ENCODE data around the gene ATRNL1.
"Not testable (repeated sequence)": the region's sequence is repeated elsewhere in the genome, so short reads cannot be mapped to it uniquely, and the experiment has no call there.

The ATRNL1 gene

GRCh38 chr10:115758488-115758887, 665.3 kb downstream of the ATRNL1 start:
- not testable (repeated sequence) for H3K9me3 ChIP-seq (ENCODE audit: control insufficient read depth in 5 of 5, low read length in 5 of 5); H3K4me1 ChIP-seq (ENCODE audit: control insufficient read depth in 5 of 5, insufficient read depth in 5 of 5, low read length in 5 of 5); H3K27me3 ChIP-seq (ENCODE audit: control insufficient read depth in 5 of 5, insufficient read depth in 4 of 5, low read length in 5 of 5); H3K9ac ChIP-seq (ENCODE audit: low read length in 5 of 5); H3K27ac ChIP-seq (ENCODE audit: low read depth, low read length); H3K36me3 ChIP-seq (ENCODE audit: control insufficient read depth in 5 of 5, insufficient read depth in 5 of 5, low read length in 5 of 5); H3K4me3 ChIP-seq (ENCODE audit: low read depth in 1 of 5, low read length in 5 of 5)

GRCh38 chr10:115760131-115760530, 667.0 kb downstream of the ATRNL1 start:
- Histone ChIP-seq H3K27me3 (ENCODE audit: control insufficient read depth in 5 of 5, insufficient read depth in 4 of 5, low read length in 5 of 5) (no peaks in the 10 kb centered on the region), H3K4me1 (ENCODE audit: control insufficient read depth in 5 of 5, insufficient read depth in 5 of 5, low read length in 5 of 5) (no peaks in the 10 kb centered on the region), H3K36me3 (ENCODE audit: control insufficient read depth in 5 of 5, insufficient read depth in 5 of 5, low read length in 5 of 5) (no peaks in the 10 kb centered on the region), H3K4me3 (ENCODE audit: low read depth in 1 of 5, low read length in 5 of 5) (no peak overlapping the region), H3K9ac (ENCODE audit: low read length in 5 of 5) (no peak overlapping the region), H3K9me3 (ENCODE audit: control insufficient read depth in 5 of 5, low read length in 5 of 5) (no peaks in the 10 kb centered on the region), H3K27ac (ENCODE audit: low read depth, low read length) (no peak overlapping the region)

- Histone ChIP-seq H3K9me3 (ENCODE audit: control insufficient read depth in 5 of 5, low read length in 5 of 5) (no peaks in the 10 kb centered on the region), H3K27me3 (ENCODE audit: control insufficient read depth in 5 of 5, insufficient read depth in 4 of 5, low read length in 5 of 5) (no peaks in the 10 kb centered on the region), H3K27ac (ENCODE audit: low read depth, low read length) (no peak overlapping the region), H3K36me3 (ENCODE audit: control insufficient read depth in 5 of 5, insufficient read depth in 5 of 5, low read length in 5 of 5) (no peaks in the 10 kb centered on the region), H3K9ac (ENCODE audit: low read length in 5 of 5) (no peak overlapping the region), H3K4me1 (ENCODE audit: control insufficient read depth in 5 of 5, insufficient read depth in 5 of 5, low read length in 5 of 5) (no peaks in the 10 kb centered on the region), H3K4me3 (ENCODE audit: low read depth in 1 of 5, low read length in 5 of 5) (no peak overlapping the region)
Observed at GRCh38 chr10:115761166-115761565, 668.0 kb downstream of the ATRNL1 start.

- no peaks in the 10 kb centered on the region for H3K27me3 ChIP-seq (ENCODE audit: control insufficient read depth in 5 of 5, insufficient read depth in 4 of 5, low read length in 5 of 5)
- no peak overlapping the region for H3K4me3 ChIP-seq (ENCODE audit: low read depth in 1 of 5, low read length in 5 of 5)
- no peak overlapping the region for H3K27ac ChIP-seq (ENCODE audit: low read depth, low read length)
- no peak overlapping the region for H3K9ac ChIP-seq (ENCODE audit: low read length in 5 of 5)
- H3K36me3 ChIP-seq (ENCODE audit: control insufficient read depth in 5 of 5, insufficient read depth in 5 of 5, low read length in 5 of 5): no peaks in the 10 kb centered on the region
- H3K9me3 ChIP-seq (ENCODE audit: control insufficient read depth in 5 of 5, low read length in 5 of 5): no peaks in the 10 kb centered on the region
- H3K4me1 ChIP-seq (ENCODE audit: control insufficient read depth in 5 of 5, insufficient read depth in 5 of 5, low read length in 5 of 5): no peaks in the 10 kb centered on the region
Observed at GRCh38 chr10:115762029-115762428, 668.9 kb downstream of the ATRNL1 start.

- no peak overlapping the region for H3K27ac ChIP-seq (ENCODE audit: low read depth, low read length)
- H3K4me1 ChIP-seq (ENCODE audit: control insufficient read depth in 5 of 5, insufficient read depth in 5 of 5, low read length in 5 of 5): no peaks in the 10 kb centered on the region
- H3K36me3 ChIP-seq (ENCODE audit: control insufficient read depth in 5 of 5, insufficient read depth in 5 of 5, low read length in 5 of 5): no peaks in the 10 kb centered on the region
- H3K27me3 ChIP-seq (ENCODE audit: control insufficient read depth in 5 of 5, insufficient read depth in 4 of 5, low read length in 5 of 5): no peaks in the 10 kb centered on the region
- H3K4me3 ChIP-seq (ENCODE audit: low read depth in 1 of 5, low read length in 5 of 5): no peak overlapping the region
- H3K9ac ChIP-seq (ENCODE audit: low read length in 5 of 5): no peak overlapping the region
- H3K9me3 ChIP-seq (ENCODE audit: control insufficient read depth in 5 of 5, low read length in 5 of 5): no peaks in the 10 kb centered on the region
Observed at GRCh38 chr10:115771755-115772154, 678.6 kb downstream of the ATRNL1 start.

GRCh38 chr10:115772606-115773005, 679.4 kb downstream of the ATRNL1 start:
- Histone ChIP-seq H3K27ac (ENCODE audit: low read depth, low read length) (no peak overlapping the region), H3K4me1 (ENCODE audit: control insufficient read depth in 5 of 5, insufficient read depth in 5 of 5, low read length in 5 of 5) (no peaks in the 10 kb centered on the region), H3K27me3 (ENCODE audit: control insufficient read depth in 5 of 5, insufficient read depth in 4 of 5, low read length in 5 of 5) (no peaks in the 10 kb centered on the region), H3K36me3 (ENCODE audit: control insufficient read depth in 5 of 5, insufficient read depth in 5 of 5, low read length in 5 of 5) (no peaks in the 10 kb centered on the region), H3K4me3 (ENCODE audit: low read depth in 1 of 5, low read length in 5 of 5) (no peak overlapping the region), H3K9me3 (ENCODE audit: control insufficient read depth in 5 of 5, low read length in 5 of 5) (no peaks in the 10 kb centered on the region), H3K9ac (ENCODE audit: low read length in 5 of 5) (no peak overlapping the region)

- Histone ChIP-seq H3K4me3 (ENCODE audit: low read depth in 1 of 5, low read length in 5 of 5) (no peak overlapping the region), H3K4me1 (ENCODE audit: control insufficient read depth in 5 of 5, insufficient read depth in 5 of 5, low read length in 5 of 5) (no peaks in the 10 kb centered on the region), H3K27ac (ENCODE audit: low read depth, low read length) (no peak overlapping the region)
Observed at GRCh38 chr10:115773832-115774231, 680.7 kb downstream of the ATRNL1 start.

GRCh38 chr10:115774721-115775120, 681.6 kb downstream of the ATRNL1 start:
- H3K27me3 ChIP-seq (ENCODE audit: control insufficient read depth in 5 of 5, insufficient read depth in 4 of 5, low read length in 5 of 5): no peaks in the 10 kb centered on the region
- H3K4me3 ChIP-seq (ENCODE audit: low read depth in 1 of 5, low read length in 5 of 5): no peak overlapping the region
- H3K9me3 ChIP-seq (ENCODE audit: control insufficient read depth in 5 of 5, low read length in 5 of 5): no peaks in the 10 kb centered on the region
- H3K36me3 ChIP-seq (ENCODE audit: control insufficient read depth in 5 of 5, insufficient read depth in 5 of 5, low read length in 5 of 5): no peaks in the 10 kb centered on the region
- no peak overlapping the region for H3K9ac ChIP-seq (ENCODE audit: low read length in 5 of 5)
- no peak overlapping the region for H3K27ac ChIP-seq (ENCODE audit: low read depth, low read length)
- no peaks in the 10 kb centered on the region for H3K4me1 ChIP-seq (ENCODE audit: control insufficient read depth in 5 of 5, insufficient read depth in 5 of 5, low read length in 5 of 5)

More at GRCh38 chr10:115773832-115774231, 680.7 kb downstream of the ATRNL1 start:
- Histone ChIP-seq H3K27me3 (ENCODE audit: control insufficient read depth in 5 of 5, insufficient read depth in 4 of 5, low read length in 5 of 5) (no peaks in the 10 kb centered on the region), H3K36me3 (ENCODE audit: control insufficient read depth in 5 of 5, insufficient read depth in 5 of 5, low read length in 5 of 5) (no peaks in the 10 kb centered on the region), H3K9ac (ENCODE audit: low read length in 5 of 5) (no peak overlapping the region), H3K9me3 (ENCODE audit: control insufficient read depth in 5 of 5, low read length in 5 of 5) (no peaks in the 10 kb centered on the region)

- Histone ChIP-seq H3K9me3 (ENCODE audit: control insufficient read depth in 5 of 5, low read length in 5 of 5) (no peaks in the 10 kb centered on the region), H3K4me1 (ENCODE audit: control insufficient read depth in 5 of 5, insufficient read depth in 5 of 5, low read length in 5 of 5) (no peaks in the 10 kb centered on the region), H3K4me3 (ENCODE audit: low read depth in 1 of 5, low read length in 5 of 5) (no peak overlapping the region), H3K36me3 (ENCODE audit: control insufficient read depth in 5 of 5, insufficient read depth in 5 of 5, low read length in 5 of 5) (no peaks in the 10 kb centered on the region), H3K27me3 (ENCODE audit: control insufficient read depth in 5 of 5, insufficient read depth in 4 of 5, low read length in 5 of 5) (no peaks in the 10 kb centered on the region), H3K27ac (ENCODE audit: low read depth, low read length) (no peak overlapping the region), H3K9ac (ENCODE audit: low read length in 5 of 5) (no peak overlapping the region)
Observed at GRCh38 chr10:115777646-115778045, 684.5 kb downstream of the ATRNL1 start.

GRCh38 chr10:115790220-115790619, 697.1 kb downstream of the ATRNL1 start:
- Histone ChIP-seq H3K9ac (ENCODE audit: low read length in 5 of 5) (no peak overlapping the region), H3K27ac (ENCODE audit: low read depth, low read length) (no peak overlapping the region), H3K4me3 (ENCODE audit: low read depth in 1 of 5, low read length in 5 of 5) (no peak overlapping the region), H3K36me3 (ENCODE audit: control insufficient read depth in 5 of 5, insufficient read depth in 5 of 5, low read length in 5 of 5) (no peaks in the 10 kb centered on the region), H3K4me1 (ENCODE audit: control insufficient read depth in 5 of 5, insufficient read depth in 5 of 5, low read length in 5 of 5) (no peaks in the 10 kb centered on the region), H3K27me3 (ENCODE audit: control insufficient read depth in 5 of 5, insufficient read depth in 4 of 5, low read length in 5 of 5) (peaks cover 0 to 4% (median 0%) of the 10 kb centered on the region in 5 donors), H3K9me3 (ENCODE audit: control insufficient read depth in 5 of 5, low read length in 5 of 5) (peaks cover 0 to 4% (median 0%) of the 10 kb centered on the region in 5 donors)

- no peaks in the 10 kb centered on the region for H3K27me3 ChIP-seq (ENCODE audit: control insufficient read depth in 5 of 5, insufficient read depth in 4 of 5, low read length in 5 of 5)
- no peak overlapping the region for H3K27ac ChIP-seq (ENCODE audit: low read depth, low read length)
- H3K9me3 ChIP-seq (ENCODE audit: control insufficient read depth in 5 of 5, low read length in 5 of 5): peaks cover 0 to 4% (median 0%) of the 10 kb centered on the region in 5 donors
- H3K4me1 ChIP-seq (ENCODE audit: control insufficient read depth in 5 of 5, insufficient read depth in 5 of 5, low read length in 5 of 5): no peaks in the 10 kb centered on the region
- H3K36me3 ChIP-seq (ENCODE audit: control insufficient read depth in 5 of 5, insufficient read depth in 5 of 5, low read length in 5 of 5): no peaks in the 10 kb centered on the region
- H3K9ac ChIP-seq (ENCODE audit: low read length in 5 of 5): no peak overlapping the region
- H3K4me3 ChIP-seq (ENCODE audit: low read depth in 1 of 5, low read length in 5 of 5): no peak overlapping the region
Observed at GRCh38 chr10:115795964-115796363, 702.8 kb downstream of the ATRNL1 start.

Data from subcutaneous abdominal adipose tissue (tissue), 5 donors.